Liver (tissue), 3 donors: ENCODE data around the gene TAOK2.

ENCODE experiments used
- ATF3 ChIP-seq: IDR thresholded peaks from 2 replicates; pipeline ENCODE4 v1.6.1; 2016; ENCODE audit warnings: antibody characterized with exemption
- CTCF ChIP-seq: fragments of 150-350 bp; IDR thresholded peaks from 2 replicates; pipeline ENCODE4 v1.5.1; 2017; ENCODE audit warnings: improper control_type of control experiment, low read depth, low read length; ENCODE audit not compliant: missing input control
- EGR1 ChIP-seq, 2 donors: IDR thresholded peaks; 2 replicates each; pipeline ENCODE4 v1.6.1; 2016 to 2018; ENCODE audit warnings: antibody characterized with exemption in 2 of 2, low read depth in 2 of 2
- GABPA ChIP-seq, 2 donors: IDR thresholded peaks in 1 of 2; conservative IDR thresholded peaks in 1 of 2; 2 replicates each; pipeline ENCODE4 v1.6.1; 2016; ENCODE audit warnings: antibody characterized with exemption in 2 of 2, mild to moderate bottlenecking in 1 of 2, moderate library complexity in 1 of 2
- HNF4G ChIP-seq: IDR thresholded peaks from 2 replicates; pipeline ENCODE4 v1.6.1; 2016; ENCODE audit warnings: antibody characterized with exemption
- MAX ChIP-seq: IDR thresholded peaks from 2 replicates; pipeline ENCODE4 v1.6.1; 2016; ENCODE audit warnings: antibody characterized with exemption
- RAD21 ChIP-seq, 2 donors: IDR thresholded peaks; 2 replicates each; pipeline ENCODE4 v1.6.1; 2016; ENCODE audit warnings: antibody characterized with exemption in 2 of 2, mild to moderate bottlenecking in 2 of 2
- REST ChIP-seq: IDR thresholded peaks from 2 replicates; pipeline ENCODE4 v1.6.1; 2016; ENCODE audit warnings: antibody characterized with exemption, mild to moderate bottlenecking
- SP1 ChIP-seq: IDR thresholded peaks from 2 replicates; pipeline ENCODE4 v1.6.1; 2018; ENCODE audit warnings: antibody characterized with exemption, mild to moderate bottlenecking
- TAF1 ChIP-seq: conservative IDR thresholded peaks from 2 replicates; pipeline ENCODE4 v1.6.1; 2016; ENCODE audit warnings: antibody characterized with exemption, mild to moderate bottlenecking
- ZBTB33 ChIP-seq: IDR thresholded peaks from 2 replicates; pipeline ENCODE4 v1.6.1; 2016; ENCODE audit warnings: antibody characterized with exemption
- donor health status: healthy.
- donor health status: healthy.

GRCh38 chr16:29972992-29973383 lies 680 bp upstream of the TAOK2 start:
- TF ChIP-seq CTCF (no peak), MAX (no peak), EGR1 (IDR thresholded peaks at IDR 0.05; ENCODE audit: low read depth in 2 of 2) (no peak), ATF3 (no peak), SP1 (no peak), RAD21 (IDR thresholded peaks at IDR 0.05) (no peak), REST (no peak), ZBTB33 (no peak), TAF1 (no peak), HNF4G (no peak), GABPA (IDR thresholded peaks at IDR 0.05 in 1 of 2, conservative IDR thresholded peaks at IDR 0.05 in 1 of 2) (no peak)
